Measurements from ENCODE around the gene COPS7B. TPM values are rescaled to one million over a fixed set of nuclear protein-coding genes. Genes with fewer than 3 reads are reported as not detected.

Gene COPS7B
- polyA plus RNA-seq, 1 experiment: 52.7 TPM

DNA sequence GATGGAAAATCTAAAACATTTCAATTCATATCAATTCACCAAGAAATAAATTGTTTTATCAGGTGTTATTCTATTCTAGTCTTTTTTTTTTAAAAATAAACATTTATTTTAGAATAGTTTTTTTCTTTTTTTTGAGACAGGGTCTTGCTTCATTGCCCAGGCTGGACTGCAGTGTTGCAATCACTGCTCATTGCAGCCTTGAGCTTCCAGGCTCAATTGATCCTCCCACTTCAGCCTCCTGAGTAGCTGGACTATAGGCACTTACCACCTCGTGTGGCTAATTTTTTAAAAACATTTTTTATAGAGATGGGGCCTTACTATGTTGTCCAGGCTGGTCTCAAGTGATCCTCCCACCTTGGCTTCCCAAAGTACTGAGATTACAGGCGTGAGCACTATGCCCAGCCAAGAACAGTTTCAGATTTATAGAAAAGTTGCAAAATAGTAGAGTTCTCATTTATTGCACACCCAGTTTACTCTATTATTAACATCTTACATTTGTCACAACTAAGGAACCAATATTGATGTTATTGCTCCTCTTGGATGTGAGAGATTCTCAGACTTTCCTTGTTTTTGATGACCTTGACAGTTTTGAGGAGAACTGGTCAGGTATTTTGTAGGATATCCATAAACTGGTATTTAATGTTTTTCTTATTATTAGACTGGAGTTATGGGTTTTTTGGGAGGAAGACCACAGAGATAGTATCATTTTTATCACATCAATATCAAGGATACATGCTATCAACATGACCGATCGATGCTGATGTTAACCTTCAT, 35.0 kb upstream of the COPS7B start:
- no peak for DNase-seq (ENCODE audit: low read depth)
- POLR2A ChIA-PET: no interaction called here
- no peak overlapping the region for H3K4me3 ChIP-seq (ENCODE audit: low read depth, low read length)
- TF ChIP-seq, protein P1, sequence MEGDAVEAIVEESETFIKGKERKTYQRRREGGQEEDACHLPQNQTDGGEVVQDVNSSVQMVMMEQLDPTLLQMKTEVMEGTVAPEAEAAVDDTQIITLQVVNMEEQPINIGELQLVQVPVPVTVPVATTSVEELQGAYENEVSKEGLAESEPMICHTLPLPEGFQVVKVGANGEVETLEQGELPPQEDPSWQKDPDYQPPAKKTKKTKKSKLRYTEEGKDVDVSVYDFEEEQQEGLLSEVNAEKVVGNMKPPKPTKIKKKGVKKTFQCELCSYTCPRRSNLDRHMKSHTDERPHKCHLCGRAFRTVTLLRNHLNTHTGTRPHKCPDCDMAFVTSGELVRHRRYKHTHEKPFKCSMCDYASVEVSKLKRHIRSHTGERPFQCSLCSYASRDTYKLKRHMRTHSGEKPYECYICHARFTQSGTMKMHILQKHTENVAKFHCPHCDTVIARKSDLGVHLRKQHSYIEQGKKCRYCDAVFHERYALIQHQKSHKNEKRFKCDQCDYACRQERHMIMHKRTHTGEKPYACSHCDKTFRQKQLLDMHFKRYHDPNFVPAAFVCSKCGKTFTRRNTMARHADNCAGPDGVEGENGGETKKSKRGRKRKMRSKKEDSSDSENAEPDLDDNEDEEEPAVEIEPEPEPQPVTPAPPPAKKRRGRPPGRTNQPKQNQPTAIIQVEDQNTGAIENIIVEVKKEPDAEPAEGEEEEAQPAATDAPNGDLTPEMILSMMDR (IDR thresholded peaks at IDR 0.05; ENCODE audit: insufficient read depth, low read depth, low read length): no peak
- no peaks in the 10 kb centered on the region for H3K36me3 ChIP-seq (ENCODE audit: control insufficient read depth, insufficient read depth, low read length)
- H3K27me3 ChIP-seq (ENCODE audit: control insufficient read depth, insufficient read depth, low read length): no peaks in the 10 kb centered on the region
- CTCF ChIA-PET: no interaction called here

DNA sequence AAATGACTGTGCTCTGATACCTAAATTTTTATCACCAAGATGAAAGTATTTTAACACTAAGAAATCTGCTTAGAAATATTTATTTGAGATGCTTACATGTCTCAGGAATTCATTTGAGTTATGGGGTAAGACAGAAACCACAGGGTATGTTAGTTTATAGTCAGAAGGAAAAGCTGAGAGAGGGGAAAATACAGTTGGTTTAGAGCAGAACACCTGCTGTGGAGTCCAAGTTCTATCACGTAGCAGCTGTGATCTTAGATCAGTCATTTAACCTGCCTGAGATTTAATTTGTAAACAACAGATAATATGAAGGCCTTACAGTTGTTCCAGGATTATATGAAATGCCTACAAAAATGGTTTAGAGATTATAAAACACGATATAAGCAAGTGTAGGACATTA, 34.2 kb upstream of the COPS7B start:
- DNase-seq (ENCODE audit: low read depth): no peak
- TF ChIP-seq, protein P1 (IDR thresholded peaks at IDR 0.05; ENCODE audit: insufficient read depth, low read depth, low read length): no peak
- Histone ChIP-seq H3K27me3 (ENCODE audit: control insufficient read depth, insufficient read depth, low read length) (no peaks in the 10 kb centered on the region), H3K4me3 (ENCODE audit: low read depth, low read length) (no peak overlapping the region), H3K36me3 (ENCODE audit: control insufficient read depth, insufficient read depth, low read length) (no peaks in the 10 kb centered on the region)
- POLR2A ChIA-PET: no interaction called here
- CTCF ChIA-PET: no interaction called here

DNA sequence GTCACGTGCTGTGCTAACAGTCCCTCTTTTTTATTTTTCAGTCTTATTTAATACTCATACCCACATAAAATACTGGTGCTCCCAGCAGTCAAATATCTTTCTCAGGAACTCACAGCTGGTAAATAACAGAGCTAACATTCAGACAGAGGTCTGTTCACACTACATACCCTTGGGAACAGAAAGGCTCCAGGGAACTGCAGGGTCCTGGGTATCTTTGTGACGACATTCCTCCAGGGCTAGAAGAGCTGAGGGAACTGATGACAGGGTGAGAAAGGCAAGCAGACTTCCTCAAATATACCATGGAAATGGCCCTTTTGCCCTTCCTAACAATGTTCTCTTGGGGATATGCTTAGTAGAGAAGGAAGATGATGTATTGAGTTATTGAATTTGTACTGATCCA, 24.5 kb upstream of the COPS7B start:
- Histone ChIP-seq H3K27me3 (ENCODE audit: control insufficient read depth, insufficient read depth, low read length) (no peaks in the 10 kb centered on the region), H3K36me3 (ENCODE audit: control insufficient read depth, insufficient read depth, low read length) (no peaks in the 10 kb centered on the region), H3K4me3 (ENCODE audit: low read depth, low read length) (no peak overlapping the region)
- TF ChIP-seq, protein P1 (IDR thresholded peaks at IDR 0.05; ENCODE audit: insufficient read depth, low read depth, low read length): no peak
- POLR2A ChIA-PET: no interaction called here
- no peak for DNase-seq (ENCODE audit: low read depth)
- CTCF ChIA-PET: interaction anchor here (0.9 to 1.1 kb wide), 2 partner anchors 15 to 38 kb away, joined by 3 to 6 read pairs; no protein-coding TSS in a partner anchor

DNA sequence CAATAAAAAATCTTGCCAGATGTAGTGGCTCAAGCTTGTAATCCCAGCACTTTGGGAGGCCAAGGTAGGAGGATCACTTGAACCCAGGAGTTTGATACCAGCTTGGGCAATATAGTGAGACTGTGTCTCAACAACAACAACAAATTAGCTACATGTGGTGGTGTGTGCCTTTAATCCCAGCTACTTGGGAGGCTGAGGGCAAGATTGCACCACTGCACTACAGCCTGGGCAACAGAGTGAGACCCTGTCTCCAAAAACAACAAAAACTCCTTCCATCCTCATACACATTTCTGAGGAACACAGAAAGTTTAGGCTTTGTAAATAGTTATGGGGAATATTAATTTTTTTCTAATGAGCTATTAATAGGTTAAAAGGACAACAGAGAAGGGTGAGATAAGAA, 22.1 kb upstream of the COPS7B start:
- TF ChIP-seq, protein P1 (IDR thresholded peaks at IDR 0.05; ENCODE audit: insufficient read depth, low read depth, low read length): no peak
- H3K27me3 ChIP-seq (ENCODE audit: control insufficient read depth, insufficient read depth, low read length): no peaks in the 10 kb centered on the region
- DNase-seq (ENCODE audit: low read depth): no peak
- no peaks in the 10 kb centered on the region for H3K36me3 ChIP-seq (ENCODE audit: control insufficient read depth, insufficient read depth, low read length)
- POLR2A ChIA-PET: interaction anchor here (0.7 kb wide), 1 partner anchor 34 kb away, joined by 11 read pairs; no protein-coding TSS in a partner anchor
- H3K4me3 ChIP-seq (ENCODE audit: low read depth, low read length): no peak overlapping the region
- CTCF ChIA-PET: interaction anchor here (1.1 kb wide), 2 partner anchors 49 to 162 kb away, joined by 3 read pairs; no protein-coding TSS in a partner anchor

DNA sequence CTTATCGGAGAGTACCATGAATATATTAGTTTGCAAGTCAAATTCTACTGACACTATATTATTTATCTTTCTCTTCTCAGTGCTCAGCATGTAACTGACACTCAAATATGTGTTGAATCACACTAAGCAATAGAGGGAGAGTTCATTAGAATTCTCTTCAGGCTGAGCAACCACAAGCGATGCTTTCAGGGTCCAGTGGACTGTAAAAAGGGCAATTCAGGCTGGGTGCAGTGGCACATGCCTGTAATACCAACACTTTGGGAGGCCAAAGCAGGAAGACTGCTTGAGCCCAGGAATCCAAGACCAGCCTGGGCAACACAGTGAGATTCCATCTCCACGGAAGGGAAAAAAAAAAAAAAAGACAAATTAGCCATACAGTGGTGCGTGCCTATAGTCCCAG, 21.5 kb upstream of the COPS7B start:
- no peak for DNase-seq (ENCODE audit: low read depth)
- ChIA-PET POLR2A (no interaction called here), CTCF (no interaction called here)
- H3K27me3 ChIP-seq (ENCODE audit: control insufficient read depth, insufficient read depth, low read length): no peaks in the 10 kb centered on the region
- no peaks in the 10 kb centered on the region for H3K36me3 ChIP-seq (ENCODE audit: control insufficient read depth, insufficient read depth, low read length)
- TF ChIP-seq, protein P1 (IDR thresholded peaks at IDR 0.05; ENCODE audit: insufficient read depth, low read depth, low read length): no peak
- no peak overlapping the region for H3K4me3 ChIP-seq (ENCODE audit: low read depth, low read length)
